ENCODE data around the gene EPN2. TPM values are rescaled to one million over a fixed set of nuclear protein-coding genes. Genes with fewer than 3 reads are reported as not detected.

Gene EPN2
- polyA plus RNA-seq, 1 donor (not counting 4 experiments of a cell fraction or from before 2014, with no cell fraction given): 30.2 TPM

GRCh38 chr17:19269106-19269505, 31.9 kb downstream of the EPN2 start:
- no peaks in the 10 kb centered on the region for H3K9me3 ChIP-seq (ENCODE audit: control insufficient read depth, low read depth, low read length)
- H3K27me3 ChIP-seq (ENCODE audit: control insufficient read depth, extremely low read depth, insufficient read depth, low read length): no peaks in the 10 kb centered on the region
- TF ChIP-seq EZH2 (IDR thresholded peaks at IDR 0.05; ENCODE audit: low read length) (no peak), CTCF (optimal IDR thresholded peaks at IDR 0.05 in 1 of 3, IDR thresholded peaks at IDR 0.05 in 1 of 3, conservative IDR thresholded peaks at IDR 0.05 in 1 of 3; ENCODE audit: extremely low read depth in 1 of 3, insufficient read depth in 2 of 3, low read length in 3 of 3) (no peak)
- peaks cover 2% of the 10 kb centered on the region for H3K9me1 ChIP-seq (ENCODE audit: control insufficient read depth, extremely low read depth, insufficient read depth, low read length)
- no peak overlapping the region for H2AFZ ChIP-seq (ENCODE audit: control insufficient read depth, low read length)
- H3K9ac ChIP-seq (ENCODE audit: control insufficient read depth, extremely low read depth, insufficient read depth, low read length): no peak overlapping the region
- H3K4me2 ChIP-seq (ENCODE audit: control insufficient read depth, extremely low read depth, insufficient read depth, low read depth, low read length): no peak overlapping the region
- no peak overlapping the region for H3K4me3 ChIP-seq (ENCODE audit: control insufficient read depth in 2 of 3, extremely low read depth in 1 of 3, insufficient read depth in 2 of 3, low read depth in 1 of 3, low read length in 3 of 3)
- dilution Hi-C loops (cut with MboI; ENCODE audit: extremely low pct_ligation_motif_present, low sequenced_read_pairs): no loop called here
- H3K36me3 ChIP-seq (ENCODE audit: control insufficient read depth in 2 of 2, extremely low read depth in 1 of 2, insufficient read depth in 2 of 2, low read length in 2 of 2): peaks cover 3 to 8% of the 10 kb centered on the region in 2 experiments
- H3K27ac ChIP-seq (ENCODE audit: control insufficient read depth, insufficient read depth, low read length): no peak overlapping the region
- H3K4me1 ChIP-seq (ENCODE audit: control insufficient read depth, extremely low read depth, insufficient read depth, low read length): peaks cover 2% of the 10 kb centered on the region
- DNase-seq (ENCODE audit: low read depth, low spot score): no peak
- peaks cover 14% of the 10 kb centered on the region for H4K20me1 ChIP-seq (ENCODE audit: control insufficient read depth, extremely low read depth, insufficient read depth, low read length)
- peaks cover 46% of the 10 kb centered on the region for H3K79me2 ChIP-seq (ENCODE audit: control insufficient read depth, insufficient read depth, low read length)
- no peak for FAIRE-seq

- Histone ChIP-seq H3K36me3 (ENCODE audit: control insufficient read depth in 2 of 2, extremely low read depth in 1 of 2, insufficient read depth in 2 of 2, low read length in 2 of 2) (peaks cover 3 to 10% of the 10 kb centered on the region in 2 experiments), H3K9me3 (ENCODE audit: control insufficient read depth, low read depth, low read length) (no peaks in the 10 kb centered on the region), H3K27me3 (ENCODE audit: control insufficient read depth, extremely low read depth, insufficient read depth, low read length) (no peaks in the 10 kb centered on the region), H3K9ac (ENCODE audit: control insufficient read depth, extremely low read depth, insufficient read depth, low read length) (no peak overlapping the region), H2AFZ (ENCODE audit: control insufficient read depth, low read length) (no peak overlapping the region), H3K4me2 (ENCODE audit: control insufficient read depth, extremely low read depth, insufficient read depth, low read depth, low read length) (no peak overlapping the region), H3K27ac (ENCODE audit: control insufficient read depth, insufficient read depth, low read length) (no peak overlapping the region), H4K20me1 (ENCODE audit: control insufficient read depth, extremely low read depth, insufficient read depth, low read length) (peaks cover 10% of the 10 kb centered on the region), H3K79me2 (ENCODE audit: control insufficient read depth, insufficient read depth, low read length) (peaks cover 43% of the 10 kb centered on the region), H3K4me1 (ENCODE audit: control insufficient read depth, extremely low read depth, insufficient read depth, low read length) (no peaks in the 10 kb centered on the region), H3K4me3 (ENCODE audit: control insufficient read depth in 2 of 3, extremely low read depth in 1 of 3, insufficient read depth in 2 of 3, low read depth in 1 of 3, low read length in 3 of 3) (no peak overlapping the region), H3K9me1 (ENCODE audit: control insufficient read depth, extremely low read depth, insufficient read depth, low read length) (peaks cover 2% of the 10 kb centered on the region)
- dilution Hi-C loops (cut with MboI; ENCODE audit: extremely low pct_ligation_motif_present, low sequenced_read_pairs): no loop called here
- DNase-seq (ENCODE audit: low read depth, low spot score) (no peak), FAIRE-seq (no peak)
- TF ChIP-seq EZH2 (IDR thresholded peaks at IDR 0.05; ENCODE audit: low read length) (no peak), CTCF (optimal IDR thresholded peaks at IDR 0.05 in 1 of 3, IDR thresholded peaks at IDR 0.05 in 1 of 3, conservative IDR thresholded peaks at IDR 0.05 in 1 of 3; ENCODE audit: extremely low read depth in 1 of 3, insufficient read depth in 2 of 3, low read length in 3 of 3) (no peak)
Observed at GRCh38 chr17:19269641-19270040, 32.5 kb downstream of the EPN2 start.

All from keratinocyte (primary cell).